ENCODE results near the gene DHX16. TPM values are rescaled to one million over a fixed set of nuclear protein-coding genes. Genes with fewer than 3 reads are reported as not detected.
A peak's percentile ranks its signal among the peaks of the same experiment; 100 is the strongest.

The DHX16 gene
- total and polyA plus RNA-seq, 9 of the 15 experiments (the other 6 are each of a cell fraction or from before 2014, with no cell fraction given) = 14.6 to 66.1 (median 47.5) TPM

- TF ChIP-seq TSHZ1 (CRISPR knock-in tag; IDR thresholded peaks at IDR 0.05) (no peak), ASH1L (IDR thresholded peaks at IDR 0.05; ENCODE audit: borderline replicate concordance, low read depth, partially characterized antibody) (no peak), GABPB1 (CRISPR knock-in tag; IDR thresholded peaks at IDR 0.05) (no peak), ETV6 (IDR thresholded peaks at IDR 0.05; ENCODE audit: borderline replicate concordance in 1 of 2, low read depth in 2 of 2, low read length in 1 of 2) (no peak), ETV6 (CRISPR knock-in tag; IDR thresholded peaks at IDR 0.05; ENCODE audit: borderline replicate concordance) (0 out of 2 replicates have a peak, but pooled peaks have one; percentile 37), SRF (CRISPR knock-in tag; IDR thresholded peaks at IDR 0.05) (peak in 1 of 2 experiments; percentile 31; a peak in 1 of 4 replicates), SUPT5H (IDR thresholded peaks at IDR 0.05) (peak; percentile 71), ATF7 (IDR thresholded peaks at IDR 0.05) (no peak), ZBTB17 (CRISPR knock-in tag; IDR thresholded peaks at IDR 0.05) (no peak), MEF2A (IDR thresholded peaks at IDR 0.05; ENCODE audit: control insufficient read depth, low read depth, low read length) (no peak), PHTF2 (CRISPR knock-in tag; IDR thresholded peaks at IDR 0.05) (peak; percentile 78; the same call in 1 of the 2 replicates), HDAC8 (tag; IDR thresholded peaks at IDR 0.05) (no peak), MED1 (CRISPR knock-in tag; IDR thresholded peaks at IDR 0.05; ENCODE audit: borderline replicate concordance) (no peak), ZSCAN29 (IDR thresholded peaks at IDR 0.05) (no peak), TCF7L2 (IDR thresholded peaks at IDR 0.05; ENCODE audit: low read depth, low read length) (no peak), PREB (CRISPR knock-in tag; IDR thresholded peaks at IDR 0.05) (no peak), TBP (optimal IDR thresholded peaks at IDR 0.05; ENCODE audit: low read depth, low read length) (no peak), TSC22D4 (tag; IDR thresholded peaks at IDR 0.05) (no peak), FOXK1 (CRISPR knock-in tag; IDR thresholded peaks at IDR 0.05; ENCODE audit: borderline replicate concordance) (no peak), ZNF263 (CRISPR knock-in tag; IDR thresholded peaks at IDR 0.05; ENCODE audit: borderline replicate concordance) (no peak), ZBTB7A (IDR thresholded peaks at IDR 0.05; ENCODE audit: borderline replicate concordance, control insufficient read depth, low read depth, low read length) (no peak)
- TF ChIP-seq, protein P1, sequence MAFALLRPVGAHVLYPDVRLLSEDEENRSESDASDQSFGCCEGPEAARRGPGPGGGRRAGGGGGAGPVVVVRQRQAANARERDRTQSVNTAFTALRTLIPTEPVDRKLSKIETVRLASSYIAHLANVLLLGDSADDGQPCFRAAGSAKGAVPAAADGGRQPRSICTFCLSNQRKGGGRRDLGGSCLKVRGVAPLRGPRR (CRISPR knock-in tag; IDR thresholded peaks at IDR 0.05) = no peak
Measured at GRCh38 chr6:30614044-30614842, 58.6 kb downstream of the DHX16 start (continued).

Data from K562 (cell line).